Stimulated activated CD8-positive, alpha-beta memory T cell treated with anti-CD3 and anti-CD28 coated beads, Interleukin-7, amount 100 ng/mL, for 1 hour (primary cell): ENCODE results near the gene OPN1SW.

ENCODE experiments used
- DNase-seq, 2 donors: peaks; one replicate each; pipeline ENCODE4 v3.0.0-alpha.2; 2020; ENCODE audit warnings: low read depth in 2 of 2

The OPN1SW gene

GRCh38 chr7:128732521-128733277, 42.9 kb downstream of the OPN1SW start:
- DNase-seq, result no peak

- DNase-seq, result no peak
Measured at GRCh38 chr7:128731184-128731583, 44.4 kb downstream of the OPN1SW start.

- DNase-seq, result no peak
Measured at GRCh38 chr7:128729494-128729893, 46.1 kb downstream of the OPN1SW start.

DNA sequence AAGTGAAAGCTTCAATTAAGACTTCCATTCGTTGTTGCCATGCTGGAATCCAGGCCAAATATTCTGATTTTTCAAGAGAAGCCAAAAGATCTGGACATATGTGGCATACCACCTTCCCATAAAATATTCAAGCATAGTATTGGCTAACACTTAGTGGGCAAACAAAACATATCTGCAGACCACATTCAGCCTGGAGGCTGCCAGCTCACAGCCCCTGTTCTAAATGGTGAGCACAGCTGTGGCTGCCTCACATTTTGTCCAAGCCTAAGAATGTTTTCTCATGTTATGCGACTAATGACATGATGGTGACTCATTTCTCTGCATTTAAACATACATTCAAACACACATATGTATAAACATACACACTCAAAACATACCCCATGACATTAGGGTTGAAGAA, 47.0 kb downstream of the OPN1SW start:
- no peak for DNase-seq

GRCh38 chr7:128727239-128727638, 48.4 kb downstream of the OPN1SW start:
- no peak for DNase-seq

DNA sequence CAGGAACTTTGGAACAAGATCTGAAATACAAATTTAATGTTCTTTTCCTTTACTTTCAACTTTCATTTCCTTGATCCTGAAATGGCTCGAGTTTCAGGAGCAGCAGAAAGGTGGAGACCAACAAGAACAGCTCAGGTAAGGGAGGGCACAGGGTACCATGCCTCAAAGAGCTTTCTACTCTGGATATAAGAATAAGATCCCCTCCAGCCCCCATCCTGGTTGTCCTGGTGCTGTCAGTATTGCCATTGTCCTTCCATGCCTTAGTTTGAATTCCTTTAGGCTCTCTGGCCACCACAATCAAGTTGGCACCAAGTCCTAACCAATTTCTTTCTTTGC, 48.9 kb downstream of the OPN1SW start:
- DNase-seq, result no peak

DNA sequence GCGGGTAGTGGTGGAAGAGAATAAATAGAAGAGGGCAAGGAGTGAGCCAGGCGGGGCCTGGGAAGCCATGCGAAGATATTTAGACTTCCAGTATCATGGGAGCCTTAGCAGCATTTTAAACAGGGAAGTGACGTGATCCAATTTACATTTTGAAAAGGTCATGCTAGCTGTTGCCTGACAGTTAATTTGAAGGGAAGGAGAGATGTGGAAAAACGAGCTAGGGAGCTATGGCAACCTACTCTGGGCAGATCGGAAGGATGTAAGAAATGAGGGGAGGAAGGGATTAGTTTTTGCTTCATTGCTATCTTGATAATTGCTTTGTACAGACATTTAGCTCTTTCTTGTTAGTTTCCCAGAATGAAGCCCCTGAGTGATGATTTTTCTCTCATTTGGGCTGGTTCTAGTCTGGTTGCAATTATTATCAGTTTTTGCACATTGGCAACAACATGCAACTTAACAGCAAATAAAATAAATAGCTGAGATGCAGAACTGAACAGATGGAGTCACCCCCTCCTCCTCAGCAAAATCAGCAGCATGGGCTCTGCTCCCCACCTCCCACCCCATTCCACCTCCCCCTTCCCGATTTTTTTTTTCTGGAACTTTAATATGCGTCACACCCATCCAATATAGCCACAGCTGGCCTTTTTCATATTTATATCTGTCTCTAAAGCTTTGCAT, 49.4 kb downstream of the OPN1SW start:
- DNase-seq, result no peak

DNA sequence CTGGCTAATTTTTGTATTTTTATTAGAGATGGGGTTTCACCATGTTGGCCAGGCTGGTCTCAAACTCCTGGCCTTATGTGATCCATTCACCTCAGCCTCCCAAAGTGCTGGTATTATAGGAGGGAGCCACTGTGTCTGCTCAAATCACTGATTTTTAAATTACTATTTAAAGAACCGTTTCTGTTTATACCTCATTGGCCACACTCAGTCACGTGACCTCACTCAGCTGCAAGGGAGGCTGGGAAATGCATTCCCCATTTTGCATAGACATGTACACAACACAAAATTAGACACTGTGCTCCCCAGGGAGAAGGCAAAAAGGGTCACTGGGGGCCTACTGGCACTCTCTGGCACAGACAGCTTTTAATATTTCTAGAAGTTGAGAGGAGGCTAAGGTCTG, 50.1 kb downstream of the OPN1SW start:
- no peak for DNase-seq

DNA sequence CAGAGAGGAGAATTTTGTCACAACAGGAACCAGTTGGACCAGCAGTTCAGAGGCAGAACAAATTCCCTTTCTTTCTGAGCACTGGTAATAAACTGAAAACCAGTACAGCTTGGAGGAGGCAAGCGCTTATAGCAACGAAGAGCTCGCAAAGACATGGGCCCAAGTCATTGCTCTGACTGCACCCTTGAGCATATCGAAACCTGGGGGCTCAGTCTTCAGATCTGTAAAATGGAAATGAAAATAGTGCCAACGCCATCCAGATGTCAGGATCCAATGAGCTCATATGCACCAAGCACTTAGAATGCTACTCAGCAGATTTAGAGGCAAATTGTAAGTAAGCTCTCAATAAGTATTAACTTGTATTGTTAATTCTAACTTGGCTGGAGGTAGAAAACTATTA, 50.9 kb downstream of the OPN1SW start:
- DNase-seq, result no peak
